ENCODE measurements around the gene COL9A3. TPM values are rescaled to one million over a fixed set of nuclear protein-coding genes. Genes with fewer than 3 reads are reported as not detected.

Gene COL9A3
- total and polyA plus RNA-seq, 2 donors = 4.1 to 7.0 TPM

- Histone ChIP-seq H3K9me3 (ENCODE audit: control insufficient read depth in 2 of 2, insufficient read depth in 1 of 2, low read length in 1 of 2) (peaks cover 0 to 14% of the 10 kb centered on the region in 2 donors), H3K27me3 (ENCODE audit: control insufficient read depth in 2 of 2, insufficient read depth in 1 of 2, low read length in 1 of 2) (peaks cover 0 to 4% of the 10 kb centered on the region in 2 donors), H3K4me1 (ENCODE audit: control insufficient read depth in 2 of 2, insufficient read depth in 2 of 2, low read length in 2 of 2) (peaks cover 5 to 31% of the 10 kb centered on the region in 2 donors), H3K27ac (ENCODE audit: low read depth in 1 of 2, low read length in 1 of 2) (no peak overlapping the region), H3K4me3 (ENCODE audit: low read length in 2 of 2) (no peak overlapping the region), H3K36me3 (ENCODE audit: control insufficient read depth in 2 of 2, insufficient read depth in 2 of 2, low read length in 1 of 2) (no peaks in the 10 kb centered on the region)
- no peak for DNase-seq (ENCODE audit: low read depth in 6 of 9, low spot score in 9 of 9)
- WGBS = 95% methylated on average over 8 of the region's 8 CpGs
Observed at GRCh38 chr20:62777528-62777830, 39.4 kb upstream of the COL9A3 start.

- Histone ChIP-seq H3K9me3 (ENCODE audit: control insufficient read depth in 2 of 2, insufficient read depth in 1 of 2, low read length in 1 of 2) (peaks cover 0 to 14% of the 10 kb centered on the region in 2 donors), H3K4me3 (ENCODE audit: low read length in 2 of 2) (no peak overlapping the region), H3K36me3 (ENCODE audit: control insufficient read depth in 2 of 2, insufficient read depth in 2 of 2, low read length in 1 of 2) (no peaks in the 10 kb centered on the region), H3K27me3 (ENCODE audit: control insufficient read depth in 2 of 2, insufficient read depth in 1 of 2, low read length in 1 of 2) (peaks cover 0 to 4% of the 10 kb centered on the region in 2 donors), H3K27ac (ENCODE audit: low read depth in 1 of 2, low read length in 1 of 2) (no peak overlapping the region), H3K4me1 (ENCODE audit: control insufficient read depth in 2 of 2, insufficient read depth in 2 of 2, low read length in 2 of 2) (peaks cover 5 to 31% of the 10 kb centered on the region in 2 donors)
- no peak for DNase-seq (ENCODE audit: low read depth in 6 of 9, low spot score in 9 of 9)
- 93% methylated on average over 9 of the region's 9 CpGs for WGBS
Observed at GRCh38 chr20:62778058-62778457, 38.8 kb upstream of the COL9A3 start.

GRCh38 chr20:62778601-62779416, 38.0 kb upstream of the COL9A3 start:
- Histone ChIP-seq H3K9me3 (ENCODE audit: control insufficient read depth in 2 of 2, insufficient read depth in 1 of 2, low read length in 1 of 2) (peaks cover 0 to 14% of the 10 kb centered on the region in 2 donors), H3K4me3 (ENCODE audit: low read length in 2 of 2) (no peak overlapping the region), H3K4me1 (ENCODE audit: control insufficient read depth in 2 of 2, insufficient read depth in 2 of 2, low read length in 2 of 2) (peaks cover 5 to 31% of the 10 kb centered on the region in 2 donors), H3K27me3 (ENCODE audit: control insufficient read depth in 2 of 2, insufficient read depth in 1 of 2, low read length in 1 of 2) (no peaks in the 10 kb centered on the region), H3K27ac (ENCODE audit: low read depth in 1 of 2, low read length in 1 of 2) (no peak overlapping the region), H3K36me3 (ENCODE audit: control insufficient read depth in 2 of 2, insufficient read depth in 2 of 2, low read length in 1 of 2) (no peaks in the 10 kb centered on the region)
- DNase-seq (ENCODE audit: low read depth in 6 of 9, low spot score in 9 of 9) = no peak
- WGBS = 86% methylated on average over 24 of the region's 24 CpGs

- Histone ChIP-seq H3K4me3 (ENCODE audit: low read length in 2 of 2) (no peak overlapping the region), H3K27me3 (ENCODE audit: control insufficient read depth in 2 of 2, insufficient read depth in 1 of 2, low read length in 1 of 2) (no peaks in the 10 kb centered on the region), H3K27ac (ENCODE audit: low read depth in 1 of 2, low read length in 1 of 2) (no peak overlapping the region), H3K9me3 (ENCODE audit: control insufficient read depth in 2 of 2, insufficient read depth in 1 of 2, low read length in 1 of 2) (peaks cover 0 to 14% of the 10 kb centered on the region in 2 donors), H3K36me3 (ENCODE audit: control insufficient read depth in 2 of 2, insufficient read depth in 2 of 2, low read length in 1 of 2) (no peaks in the 10 kb centered on the region), H3K4me1 (ENCODE audit: control insufficient read depth in 2 of 2, insufficient read depth in 2 of 2, low read length in 2 of 2) (peaks cover 5 to 28% of the 10 kb centered on the region in 2 donors)
- WGBS = 97% methylated on average over 7 of the region's 7 CpGs
- no peak for DNase-seq (ENCODE audit: low read depth in 6 of 9, low spot score in 9 of 9)
Observed at GRCh38 chr20:62779417-62779685, 37.5 kb upstream of the COL9A3 start.

- no peak overlapping the region for H3K27ac ChIP-seq (ENCODE audit: low read depth in 1 of 2, low read length in 1 of 2)
- H3K36me3 ChIP-seq (ENCODE audit: control insufficient read depth in 2 of 2, insufficient read depth in 2 of 2, low read length in 1 of 2) = no peaks in the 10 kb centered on the region
- H3K9me3 ChIP-seq (ENCODE audit: control insufficient read depth in 2 of 2, insufficient read depth in 1 of 2, low read length in 1 of 2) = peaks cover 0 to 14% of the 10 kb centered on the region in 2 donors
- WGBS = 87% methylated on average over 20 of the region's 20 CpGs
- peaks cover 5 to 19% of the 10 kb centered on the region in 2 donors for H3K4me1 ChIP-seq (ENCODE audit: control insufficient read depth in 2 of 2, insufficient read depth in 2 of 2, low read length in 2 of 2)
- DNase-seq (ENCODE audit: low read depth in 6 of 9, low spot score in 9 of 9) = no peak
- H3K4me3 ChIP-seq (ENCODE audit: low read length in 2 of 2) = no peak overlapping the region
- no peaks in the 10 kb centered on the region for H3K27me3 ChIP-seq (ENCODE audit: control insufficient read depth in 2 of 2, insufficient read depth in 1 of 2, low read length in 1 of 2)
Observed at GRCh38 chr20:62780204-62780603, 36.6 kb upstream of the COL9A3 start.

- Histone ChIP-seq H3K27ac (ENCODE audit: low read depth in 1 of 2, low read length in 1 of 2) (no peak overlapping the region), H3K27me3 (ENCODE audit: control insufficient read depth in 2 of 2, insufficient read depth in 1 of 2, low read length in 1 of 2) (no peaks in the 10 kb centered on the region), H3K9me3 (ENCODE audit: control insufficient read depth in 2 of 2, insufficient read depth in 1 of 2, low read length in 1 of 2) (peaks cover 0 to 14% of the 10 kb centered on the region in 2 donors), H3K4me1 (ENCODE audit: control insufficient read depth in 2 of 2, insufficient read depth in 2 of 2, low read length in 2 of 2) (peaks cover 5 to 16% of the 10 kb centered on the region in 2 donors), H3K36me3 (ENCODE audit: control insufficient read depth in 2 of 2, insufficient read depth in 2 of 2, low read length in 1 of 2) (no peaks in the 10 kb centered on the region), H3K4me3 (ENCODE audit: low read length in 2 of 2) (no peak overlapping the region)
- no peak for DNase-seq (ENCODE audit: low read depth in 6 of 9, low spot score in 9 of 9)
- 86% methylated on average over 17 of the region's 17 CpGs for WGBS
Observed at GRCh38 chr20:62780696-62781095, 36.2 kb upstream of the COL9A3 start.

- Histone ChIP-seq H3K4me1 (ENCODE audit: control insufficient read depth in 2 of 2, insufficient read depth in 2 of 2, low read length in 2 of 2) (peaks cover 0 to 3% of the 10 kb centered on the region in 2 donors), H3K9me3 (ENCODE audit: control insufficient read depth in 2 of 2, insufficient read depth in 1 of 2, low read length in 1 of 2) (peaks cover 0 to 2% of the 10 kb centered on the region in 2 donors), H3K27ac (ENCODE audit: low read depth in 1 of 2, low read length in 1 of 2) (no peak overlapping the region), H3K4me3 (ENCODE audit: low read length in 2 of 2) (no peak overlapping the region), H3K36me3 (ENCODE audit: control insufficient read depth in 2 of 2, insufficient read depth in 2 of 2, low read length in 1 of 2) (no peaks in the 10 kb centered on the region), H3K27me3 (ENCODE audit: control insufficient read depth in 2 of 2, insufficient read depth in 1 of 2, low read length in 1 of 2) (no peaks in the 10 kb centered on the region)
- DNase-seq (ENCODE audit: low read depth in 6 of 9, low spot score in 9 of 9) = no peak
- WGBS = 97% methylated on average over 18 of the region's 18 CpGs
Observed at GRCh38 chr20:62782149-62782892, 34.5 kb upstream of the COL9A3 start.

- whole genome bisulfite sequencing = 57% methylated on average over 9 of the region's 9 CpGs
- Histone ChIP-seq H3K4me3 (ENCODE audit: low read length in 2 of 2) (no peak overlapping the region), H3K9me3 (ENCODE audit: control insufficient read depth in 2 of 2, insufficient read depth in 1 of 2, low read length in 1 of 2) (no peaks in the 10 kb centered on the region), H3K36me3 (ENCODE audit: control insufficient read depth in 2 of 2, insufficient read depth in 2 of 2, low read length in 1 of 2) (no peaks in the 10 kb centered on the region), H3K27me3 (ENCODE audit: control insufficient read depth in 2 of 2, insufficient read depth in 1 of 2, low read length in 1 of 2) (no peaks in the 10 kb centered on the region), H3K27ac (ENCODE audit: low read depth in 1 of 2, low read length in 1 of 2) (no peak overlapping the region), H3K4me1 (ENCODE audit: control insufficient read depth in 2 of 2, insufficient read depth in 2 of 2, low read length in 2 of 2) (no peaks in the 10 kb centered on the region)
- no peak for DNase-seq (ENCODE audit: low read depth in 6 of 9, low spot score in 9 of 9)
Observed at GRCh38 chr20:62782893-62783278, 34.0 kb upstream of the COL9A3 start.

- 96% methylated on average over 16 of the region's 16 CpGs for WGBS
- Histone ChIP-seq H3K36me3 (ENCODE audit: control insufficient read depth in 2 of 2, insufficient read depth in 2 of 2, low read length in 1 of 2) (no peaks in the 10 kb centered on the region), H3K4me1 (ENCODE audit: control insufficient read depth in 2 of 2, insufficient read depth in 2 of 2, low read length in 2 of 2) (no peaks in the 10 kb centered on the region), H3K4me3 (ENCODE audit: low read length in 2 of 2) (no peak overlapping the region), H3K27ac (ENCODE audit: low read depth in 1 of 2, low read length in 1 of 2) (no peak overlapping the region), H3K9me3 (ENCODE audit: control insufficient read depth in 2 of 2, insufficient read depth in 1 of 2, low read length in 1 of 2) (no peaks in the 10 kb centered on the region), H3K27me3 (ENCODE audit: control insufficient read depth in 2 of 2, insufficient read depth in 1 of 2, low read length in 1 of 2) (peaks cover 0 to 3% of the 10 kb centered on the region in 2 donors)
- no peak for DNase-seq (ENCODE audit: low read depth in 6 of 9, low spot score in 9 of 9)
Observed at GRCh38 chr20:62784497-62784896, 32.4 kb upstream of the COL9A3 start.
